GM12878 (cell line): Measurements from ENCODE around the gene NRG3.

Source experiments
- CBX5 ChIP-seq: sonication (generic); IDR thresholded peaks from 2 replicates; pipeline ENCODE4 v1.6.1; 2016; ENCODE audit warnings: low read depth, moderate library complexity, mild to moderate bottlenecking, inconsistent platforms
- CEBPZ ChIP-seq: fragments of 150-350 bp; IDR thresholded peaks from 2 replicates; pipeline ENCODE4 v1.6.1; 2016; ENCODE audit warnings: low read depth, low read length
- CTCF ChIP-seq, 3 experiments: IDR thresholded peaks in 2 of 3; conservative IDR thresholded peaks in 1 of 3; 2 replicates each; pipeline ENCODE4 v1.5.1; 2011; ENCODE audit warnings: low read depth in 3 of 3, low read length in 3 of 3, mild to moderate bottlenecking in 3 of 3, control low read depth in 2 of 3, moderate library complexity in 2 of 3, inconsistent platforms in 1 of 3, mixed read lengths in 1 of 3; ENCODE audit not compliant: control insufficient read depth in 2 of 3, insufficient read depth in 1 of 3; ENCODE audit errors: extremely low read depth in 1 of 3
- ETV6 ChIP-seq, 2 experiments: fragments of 450-650 bp in 1 of 2; IDR thresholded peaks in 1 of 2; conservative IDR thresholded peaks in 1 of 2; 2 replicates each; pipeline ENCODE4 v1.6.1; 2014; ENCODE audit warnings: antibody characterized with exemption in 1 of 2, borderline replicate concordance in 1 of 2, low read depth in 1 of 2, mild to moderate bottlenecking in 1 of 2, moderate library complexity in 1 of 2
- EZH2 ChIP-seq: IDR thresholded peaks from 2 replicates; pipeline ENCODE4 v1.6.1; 2012; ENCODE audit warnings: low read depth, mild to moderate bottlenecking, control low read depth, inconsistent platforms, low read length, borderline replicate concordance; ENCODE audit not compliant: control insufficient read depth
- FOS ChIP-seq: IDR thresholded peaks from 3 replicates; pipeline ENCODE4 v1.6.1; 2011; ENCODE audit warnings: borderline replicate concordance; ENCODE audit not compliant: insufficient read length; ENCODE audit errors: extremely low read depth
- JUND ChIP-seq: IDR thresholded peaks from 2 replicates; pipeline ENCODE4 v1.6.1; 2012; ENCODE audit warnings: low read depth, mild to moderate bottlenecking, low read length, improper control_type of control experiment, moderate library complexity
- PRDM15 ChIP-seq: fragments of 450-650 bp; formaldehyde crosslinking; IDR thresholded peaks from 2 replicates; pipeline ENCODE4 v1.4.0; 2020; ENCODE audit warnings: mild to moderate bottlenecking, moderate library complexity
- REST ChIP-seq: IDR thresholded peaks from 2 replicates; pipeline ENCODE4 v1.6.1; 2012; ENCODE audit warnings: mild to moderate bottlenecking, low read depth, low read length
- SMC3 ChIP-seq: IDR thresholded peaks from 2 replicates; pipeline ENCODE4 v1.6.1; 2011; ENCODE audit warnings: low read length, improper control_type of control experiment, borderline replicate concordance
- YY1 ChIP-seq: IDR thresholded peaks from 2 replicates; pipeline ENCODE4 v1.6.1; 2011; ENCODE audit warnings: low read depth, mild to moderate bottlenecking, low read length

- no peak for TF ChIP-seq CTCF (IDR thresholded peaks at IDR 0.05 in 2 of 3, conservative IDR thresholded peaks at IDR 0.05 in 1 of 3; ENCODE audit: control insufficient read depth in 2 of 3, extremely low read depth in 1 of 3, insufficient read depth in 1 of 3, low read depth in 3 of 3, low read length in 3 of 3)
- TF ChIP-seq SMC3 = no peak
- no peak for TF ChIP-seq JUND
- no peak for TF ChIP-seq YY1
- no peak for TF ChIP-seq CEBPZ
- no peak for TF ChIP-seq FOS
- TF ChIP-seq ETV6 (conservative IDR thresholded peaks at IDR 0.05 in 1 of 2, IDR thresholded peaks at IDR 0.05 in 1 of 2; ENCODE audit: borderline replicate concordance in 1 of 2, low read depth in 1 of 2) = no peak
- no peak for TF ChIP-seq PRDM15 (CRISPR knock-in tag)
- TF ChIP-seq CBX5 = no peak
- no peak for TF ChIP-seq REST
- TF ChIP-seq EZH2 = no peak
These were observed 654.1 kb downstream of the NRG3 start for GRCh38 chr10:82529062-82529461.
